Vagina (tissue), 2 donors: ENCODE measurements around the gene TMEM37. TPM values are rescaled to one million over a fixed set of nuclear protein-coding genes. Genes with fewer than 3 reads are reported as not detected.

Source experiments
- DNase-seq, 2 donors: peaks; one replicate each; pipeline ENCODE4 v3.0.0-alpha.2; 2017; ENCODE audit errors: extremely low spot score in 2 of 2
- H3K27ac ChIP-seq: fragments of 200-600 bp; sonication (generic); one replicate; pipeline ENCODE4 v1.5.1; 2019
- H3K27me3 ChIP-seq: fragments of 200-600 bp; sonication (generic); one replicate; pipeline ENCODE4 v1.5.1; 2019
- H3K36me3 ChIP-seq, 2 donors: fragments of 200-600 bp; sonication (generic); one replicate each; pipeline ENCODE4 v1.5.1; 2017 to 2019
- H3K4me1 ChIP-seq: fragments of 200-600 bp; sonication (generic); one replicate; pipeline ENCODE4 v1.5.1; 2019
- H3K4me3 ChIP-seq, 2 donors: fragments of 200-600 bp; sonication (generic); 1 replicate in 1 of 2; 2 replicates in 1 of 2; pipeline ENCODE4 v1.5.1; 2016 to 2019
- H3K9me3 ChIP-seq: fragments of 200-600 bp; sonication (generic); one replicate; pipeline ENCODE4 v1.5.1; 2019
- POLR2A ChIP-seq, 2 donors: fragments of 450-650 bp; IDR thresholded peaks; one replicate each; pipeline ENCODE4 v1.6.1; 2017; ENCODE audit warnings: antibody characterized with exemption in 2 of 2, mild to moderate bottlenecking in 2 of 2, moderate library complexity in 2 of 2
- POLR2AphosphoS5 ChIP-seq, 2 donors: sonication (generic); formaldehyde crosslinking; IDR thresholded peaks; one replicate each; pipeline ENCODE4 v1.9.0; 2017; ENCODE audit warnings: antibody characterized with exemption in 2 of 2, mild to moderate bottlenecking in 2 of 2, low read depth in 1 of 2; ENCODE audit not compliant: insufficient read depth in 1 of 2
- intact Hi-C: fragments of 100-400 bp; cut with DNase I; formaldehyde crosslinking; loops from one replicate; pipeline ENCODE4 v1.15.1; 2023
- total RNA-seq: library from RNA; depleted of rRNA; stranded (reverse); fragments of >200 nt; gene quantifications from one replicate; pipeline ENCODE4 v1.2.3, GENCODE V29; 2016
- TF ChIP-seq, protein P1 (sequence below), 3 experiments: fragments of 450-650 bp in 2 of 3; fragments of 200-600 bp in 1 of 3; sonication (generic) in 1 of 3; IDR thresholded peaks; one replicate each; pipeline ENCODE4 v1.5.1; 2017 to 2019; ENCODE audit warnings: antibody characterized with exemption in 3 of 3, mild to moderate bottlenecking in 2 of 3, moderate library complexity in 2 of 3

Gene TMEM37
- total RNA-seq, 1 donor from 2014 or later = 3.2 TPM

DNA sequence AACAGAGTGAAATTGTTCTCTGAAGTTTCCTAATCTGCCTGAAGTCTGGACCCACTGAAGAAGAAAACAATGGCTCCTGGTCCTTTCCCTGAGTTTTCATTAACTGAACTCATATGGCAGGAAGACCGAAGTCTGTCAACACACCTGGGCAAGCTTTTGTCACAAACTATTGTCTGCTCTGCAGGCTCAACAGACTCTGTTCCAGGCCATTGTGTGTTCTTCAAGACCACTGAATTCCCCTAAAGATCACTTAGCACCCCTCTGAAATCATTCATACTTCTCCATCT, 6.6 kb upstream of the TMEM37 start:
- TF ChIP-seq, protein P1, sequence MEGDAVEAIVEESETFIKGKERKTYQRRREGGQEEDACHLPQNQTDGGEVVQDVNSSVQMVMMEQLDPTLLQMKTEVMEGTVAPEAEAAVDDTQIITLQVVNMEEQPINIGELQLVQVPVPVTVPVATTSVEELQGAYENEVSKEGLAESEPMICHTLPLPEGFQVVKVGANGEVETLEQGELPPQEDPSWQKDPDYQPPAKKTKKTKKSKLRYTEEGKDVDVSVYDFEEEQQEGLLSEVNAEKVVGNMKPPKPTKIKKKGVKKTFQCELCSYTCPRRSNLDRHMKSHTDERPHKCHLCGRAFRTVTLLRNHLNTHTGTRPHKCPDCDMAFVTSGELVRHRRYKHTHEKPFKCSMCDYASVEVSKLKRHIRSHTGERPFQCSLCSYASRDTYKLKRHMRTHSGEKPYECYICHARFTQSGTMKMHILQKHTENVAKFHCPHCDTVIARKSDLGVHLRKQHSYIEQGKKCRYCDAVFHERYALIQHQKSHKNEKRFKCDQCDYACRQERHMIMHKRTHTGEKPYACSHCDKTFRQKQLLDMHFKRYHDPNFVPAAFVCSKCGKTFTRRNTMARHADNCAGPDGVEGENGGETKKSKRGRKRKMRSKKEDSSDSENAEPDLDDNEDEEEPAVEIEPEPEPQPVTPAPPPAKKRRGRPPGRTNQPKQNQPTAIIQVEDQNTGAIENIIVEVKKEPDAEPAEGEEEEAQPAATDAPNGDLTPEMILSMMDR (IDR thresholded peaks at IDR 0.05) = no peak
- no peak for TF ChIP-seq POLR2A (IDR thresholded peaks at IDR 0.05)
- TF ChIP-seq POLR2AphosphoS5 (IDR thresholded peaks at IDR 0.05; ENCODE audit: insufficient read depth in 1 of 2, low read depth in 1 of 2) = no peak
- intact Hi-C loops = no loop called here
- Histone ChIP-seq H3K4me1 (peaks cover 30% of the 10 kb centered on the region), H3K9me3 (no peaks in the 10 kb centered on the region), H3K36me3 (no peaks in the 10 kb centered on the region), H3K27me3 (no peaks in the 10 kb centered on the region), H3K27ac (no peak overlapping the region), H3K4me3 (no peak overlapping the region)
- DNase-seq = no peak

- H3K4me3 ChIP-seq = no peak overlapping the region
- peaks cover 30% of the 10 kb centered on the region for H3K4me1 ChIP-seq
- H3K9me3 ChIP-seq = no peaks in the 10 kb centered on the region
- no peaks in the 10 kb centered on the region for H3K36me3 ChIP-seq
- DNase-seq = no peak
- intact Hi-C loops = no loop called here
- H3K27ac ChIP-seq = peak overlapping the region; percentile 64
- TF ChIP-seq, protein P1 (IDR thresholded peaks at IDR 0.05) = no peak
- TF ChIP-seq POLR2A (IDR thresholded peaks at IDR 0.05) (no peak), POLR2AphosphoS5 (IDR thresholded peaks at IDR 0.05; ENCODE audit: insufficient read depth in 1 of 2, low read depth in 1 of 2) (no peak)
- no peaks in the 10 kb centered on the region for H3K27me3 ChIP-seq
Observed at GRCh38 chr2:119425620-119426395, 5.8 kb upstream of the TMEM37 start.

GRCh38 chr2:119426396-119426675, 5.3 kb upstream of the TMEM37 start:
- Histone ChIP-seq H3K9me3 (no peaks in the 10 kb centered on the region), H3K4me3 (no peak overlapping the region), H3K27ac (peak overlapping the region; percentile 64), H3K27me3 (no peaks in the 10 kb centered on the region), H3K4me1 (peaks cover 30% of the 10 kb centered on the region), H3K36me3 (no peaks in the 10 kb centered on the region)
- intact Hi-C loops = no loop called here
- TF ChIP-seq POLR2A (IDR thresholded peaks at IDR 0.05) = no peak
- TF ChIP-seq POLR2AphosphoS5 (IDR thresholded peaks at IDR 0.05; ENCODE audit: insufficient read depth in 1 of 2, low read depth in 1 of 2) = no peak
- TF ChIP-seq, protein P1 (IDR thresholded peaks at IDR 0.05) = no peak
- DNase-seq = no peak

DNA sequence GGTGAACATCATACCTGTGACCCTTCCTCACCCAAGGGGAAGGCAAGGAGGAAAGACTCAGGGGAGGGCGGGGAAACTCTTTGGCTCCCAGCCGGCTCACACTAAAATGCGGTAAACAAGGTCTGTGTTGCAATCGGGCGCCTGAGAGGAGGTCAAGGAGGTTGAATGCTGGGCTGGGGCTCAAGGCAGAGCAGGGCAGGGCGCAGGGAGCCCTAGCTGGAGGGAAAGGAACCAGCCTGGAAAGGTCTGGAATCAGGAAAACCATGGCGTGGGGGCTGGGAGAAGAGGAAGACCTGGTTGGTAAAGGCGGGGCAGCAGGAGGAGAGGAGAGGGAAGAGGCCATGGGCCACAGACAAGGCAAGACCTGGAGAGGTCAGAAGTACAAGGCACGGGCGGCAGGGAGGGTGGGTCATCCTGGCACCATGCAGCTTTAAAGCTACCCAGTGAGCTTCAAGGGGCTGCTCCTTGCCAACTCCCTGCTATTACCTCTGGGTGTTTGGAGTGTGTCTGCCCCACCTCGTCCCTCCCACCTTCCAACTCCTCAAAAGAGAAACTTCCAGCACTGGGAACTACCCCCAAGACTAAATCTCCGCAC, 4.8 kb upstream of the TMEM37 start:
- Histone ChIP-seq H3K9me3 (no peaks in the 10 kb centered on the region), H3K36me3 (no peaks in the 10 kb centered on the region), H3K27ac (peak overlapping the region; percentile 64), H3K4me3 (no peak overlapping the region), H3K27me3 (no peaks in the 10 kb centered on the region), H3K4me1 (peaks cover 31% of the 10 kb centered on the region)
- no peak for DNase-seq
- intact Hi-C loops = no loop called here
- no peak for TF ChIP-seq POLR2A (IDR thresholded peaks at IDR 0.05)
- peak in 1 of 2 donors; percentile 47 for TF ChIP-seq POLR2AphosphoS5 (IDR thresholded peaks at IDR 0.05; ENCODE audit: insufficient read depth in 1 of 2, low read depth in 1 of 2)

- Histone ChIP-seq H3K27me3 (no peaks in the 10 kb centered on the region), H3K4me1 (peaks cover 40% of the 10 kb centered on the region), H3K9me3 (no peaks in the 10 kb centered on the region), H3K36me3 (no peaks in the 10 kb centered on the region), H3K4me3 (no peak overlapping the region), H3K27ac (no peak overlapping the region)
- DNase-seq = no peak
- TF ChIP-seq, protein P1 (IDR thresholded peaks at IDR 0.05) = no peak
- TF ChIP-seq POLR2AphosphoS5 (IDR thresholded peaks at IDR 0.05; ENCODE audit: insufficient read depth in 1 of 2, low read depth in 1 of 2) (no peak), POLR2A (IDR thresholded peaks at IDR 0.05) (no peak)
- intact Hi-C loops = no loop called here
Observed at GRCh38 chr2:119427756-119428155, 3.9 kb upstream of the TMEM37 start.
